ENCODE results near the gene ALX4. TPM values are rescaled to one million over a fixed set of nuclear protein-coding genes. Genes with fewer than 3 reads are reported as not detected.

The ALX4 gene
- total RNA-seq, 1 donor from 2014 or later: not detected

GRCh38 chr11:44326615-44327475, 16.9 kb upstream of the ALX4 start:
- intact Hi-C loops (cut with micrococcal nuclease): no loop called here
- H3K4me1 Mint-ChIP-seq: no peaks in the 10 kb centered on the region
- no peak for TF ChIP-seq CTCF (IDR thresholded peaks at IDR 0.05)
- no peaks in the 10 kb centered on the region for H3K36me3 Mint-ChIP-seq (ENCODE audit: low read depth)
- no peaks in the 10 kb centered on the region for H3K9me3 Mint-ChIP-seq
- H3K4me3 Mint-ChIP-seq: no peak overlapping the region
- POLR2A ChIA-PET: no interaction called here
- no peak for DNase-seq
- ATAC-seq (ENCODE audit: low read depth): no peak
- peaks cover 67% of the 10 kb centered on the region for H3K27me3 Mint-ChIP-seq
- CTCF ChIA-PET: no interaction called here
- no peak overlapping the region for H3K27ac Mint-ChIP-seq

- H3K36me3 Mint-ChIP-seq (ENCODE audit: low read depth): no peaks in the 10 kb centered on the region
- peaks cover 73% of the 10 kb centered on the region for H3K27me3 Mint-ChIP-seq
- intact Hi-C loops (cut with micrococcal nuclease): no loop called here
- H3K27ac Mint-ChIP-seq: no peak overlapping the region
- TF ChIP-seq CTCF (IDR thresholded peaks at IDR 0.05): no peak
- no peaks in the 10 kb centered on the region for H3K4me1 Mint-ChIP-seq
- POLR2A ChIA-PET: no interaction called here
- ATAC-seq (ENCODE audit: low read depth) (no peak), DNase-seq (no peak)
- no peaks in the 10 kb centered on the region for H3K9me3 Mint-ChIP-seq
- CTCF ChIA-PET: no interaction called here
- H3K4me3 Mint-ChIP-seq: no peak overlapping the region
Observed at GRCh38 chr11:44325698-44326097, 15.8 kb upstream of the ALX4 start.

GRCh38 chr11:44324749-44325525, 15.0 kb upstream of the ALX4 start:
- Mint-ChIP-seq H3K36me3 (ENCODE audit: low read depth) (no peaks in the 10 kb centered on the region), H3K9me3 (no peaks in the 10 kb centered on the region), H3K27ac (no peak overlapping the region), H3K4me3 (no peak overlapping the region), H3K4me1 (no peaks in the 10 kb centered on the region), H3K27me3 (peaks cover 73% of the 10 kb centered on the region)
- CTCF ChIA-PET: no interaction called here
- POLR2A ChIA-PET: no interaction called here
- no peak for DNase-seq
- ATAC-seq (ENCODE audit: low read depth): no peak
- TF ChIP-seq CTCF (IDR thresholded peaks at IDR 0.05): no peak
- intact Hi-C loops (cut with micrococcal nuclease): no loop called here

DNA sequence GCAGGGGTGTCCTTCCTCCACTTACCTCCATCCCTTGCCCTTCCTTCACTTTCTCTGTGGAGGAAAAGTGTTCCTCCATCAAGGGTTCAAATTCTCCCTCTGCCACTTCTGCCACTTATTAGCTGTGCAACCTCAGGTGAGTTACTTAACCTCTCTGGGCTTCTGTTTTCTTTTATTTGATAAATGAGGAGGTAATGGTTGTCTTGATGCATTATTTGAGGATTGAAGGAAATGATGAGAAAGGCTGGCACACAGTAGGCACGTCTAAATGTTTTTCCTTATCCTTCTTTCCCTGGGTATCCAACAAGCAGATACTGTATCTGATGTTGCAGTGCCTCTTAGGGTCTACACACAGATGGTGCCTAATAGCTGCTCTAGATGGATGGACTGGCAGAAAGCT, 14.3 kb upstream of the ALX4 start:
- TF ChIP-seq CTCF (IDR thresholded peaks at IDR 0.05): no peak
- intact Hi-C loops (cut with micrococcal nuclease): no loop called here
- POLR2A ChIA-PET: no interaction called here
- Mint-ChIP-seq H3K27ac (no peak overlapping the region), H3K27me3 (peaks cover 78% of the 10 kb centered on the region), H3K4me3 (no peak overlapping the region), H3K9me3 (no peaks in the 10 kb centered on the region), H3K36me3 (ENCODE audit: low read depth) (no peaks in the 10 kb centered on the region), H3K4me1 (no peaks in the 10 kb centered on the region)
- CTCF ChIA-PET: no interaction called here
- no peak for DNase-seq
- no peak for ATAC-seq (ENCODE audit: low read depth)

DNA sequence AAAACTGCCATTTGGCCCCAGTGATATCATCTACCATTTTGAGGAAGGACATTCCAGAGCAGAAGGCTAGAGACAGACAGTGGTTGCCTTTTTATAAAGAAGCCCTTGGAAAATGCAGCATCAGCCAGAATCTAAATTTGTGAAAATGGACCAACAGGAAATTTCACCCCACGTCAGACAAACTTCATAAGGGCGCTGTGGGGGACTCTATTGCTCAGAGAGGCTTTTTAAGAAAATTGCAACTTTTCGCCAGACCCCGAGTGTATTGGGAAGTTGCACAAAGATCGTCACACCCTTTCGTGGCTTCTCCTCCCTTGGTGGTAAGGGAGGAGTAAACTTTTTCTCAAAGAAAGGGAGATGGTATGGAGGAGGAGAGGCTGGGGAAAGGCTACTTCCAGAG, 12.3 kb upstream of the ALX4 start:
- Mint-ChIP-seq H3K9me3 (no peaks in the 10 kb centered on the region), H3K36me3 (ENCODE audit: low read depth) (no peaks in the 10 kb centered on the region), H3K4me3 (no peak overlapping the region), H3K27ac (no peak overlapping the region), H3K27me3 (peaks cover 80% of the 10 kb centered on the region), H3K4me1 (peaks cover 5% of the 10 kb centered on the region)
- ChIA-PET CTCF (no interaction called here), POLR2A (no interaction called here)
- intact Hi-C loops (cut with micrococcal nuclease): no loop called here
- DNase-seq (no peak), ATAC-seq (ENCODE audit: low read depth) (no peak)
- no peak for TF ChIP-seq CTCF (IDR thresholded peaks at IDR 0.05)

Measured in activated B cell treated with CpG ODN at 0.5 μM for 24 hours (primary cell).